ENCODE results near the gene GAREM1.
"Not testable (repeated sequence)": the region's sequence is repeated elsewhere in the genome, so short reads cannot be mapped to it uniquely, and the experiment has no call there.

Gene GAREM1

DNA sequence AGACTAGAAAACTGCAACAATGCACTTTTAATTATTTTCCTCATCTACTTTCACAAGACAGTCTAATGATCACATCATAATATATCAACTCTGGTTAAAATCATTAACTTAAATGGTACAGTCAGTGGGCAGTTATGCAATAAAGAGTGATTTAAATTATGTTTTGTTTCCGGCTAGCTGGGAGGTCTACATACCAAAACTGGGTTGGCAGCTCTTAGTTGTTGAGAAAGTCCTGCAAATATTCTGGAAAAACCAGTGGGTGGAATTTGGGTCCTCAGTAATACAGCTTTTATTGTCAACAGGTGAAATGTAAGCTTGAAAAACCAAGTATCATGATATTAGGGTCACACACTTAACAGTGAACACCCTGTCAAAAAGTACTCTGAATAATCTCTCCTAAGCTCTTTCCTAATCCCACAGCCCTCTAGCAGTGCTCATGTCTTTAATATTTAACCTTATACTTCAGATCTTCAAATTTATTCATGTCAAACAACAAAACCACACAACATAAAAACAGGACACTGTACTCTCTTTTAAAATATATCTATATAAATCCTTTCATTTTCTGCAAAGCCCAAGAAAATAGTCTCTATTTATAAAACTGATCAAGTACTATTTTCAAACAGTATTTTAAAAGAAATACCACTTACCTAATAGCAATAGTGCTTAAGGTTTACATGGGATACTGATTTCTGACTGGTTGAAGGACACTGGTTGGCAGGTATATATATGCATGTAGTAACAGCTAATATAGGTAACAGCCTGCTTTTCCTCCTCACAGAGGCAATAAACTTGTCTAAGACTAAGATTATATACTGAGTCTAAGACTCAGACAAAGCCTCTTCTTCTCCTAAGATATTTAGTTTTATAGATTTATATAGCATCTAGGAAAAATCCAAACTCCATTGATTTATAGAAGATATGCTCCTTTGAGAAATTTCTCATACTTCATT is 103.8 kb downstream of the GAREM1 start:
- DNase-seq = no peak

DNA sequence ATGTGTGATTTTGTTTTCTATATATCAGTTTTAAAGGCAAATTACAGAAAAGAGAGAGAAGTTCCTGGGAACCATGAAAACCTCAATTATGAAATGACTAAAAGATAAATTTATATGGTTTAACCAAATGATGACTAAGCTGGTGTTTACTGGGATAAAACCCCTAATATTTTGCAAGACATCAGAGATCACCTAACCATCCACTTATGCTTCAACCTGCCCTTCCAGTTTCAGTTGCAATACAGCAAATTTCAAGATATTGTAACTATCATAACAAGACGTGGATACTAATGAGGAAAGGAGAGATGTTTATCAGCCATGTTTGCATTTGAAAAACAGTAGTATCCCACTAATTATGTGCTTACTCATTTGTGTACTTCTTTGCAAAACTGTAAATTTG is 108.2 kb downstream of the GAREM1 start:
- DNase-seq = no peak

DNA sequence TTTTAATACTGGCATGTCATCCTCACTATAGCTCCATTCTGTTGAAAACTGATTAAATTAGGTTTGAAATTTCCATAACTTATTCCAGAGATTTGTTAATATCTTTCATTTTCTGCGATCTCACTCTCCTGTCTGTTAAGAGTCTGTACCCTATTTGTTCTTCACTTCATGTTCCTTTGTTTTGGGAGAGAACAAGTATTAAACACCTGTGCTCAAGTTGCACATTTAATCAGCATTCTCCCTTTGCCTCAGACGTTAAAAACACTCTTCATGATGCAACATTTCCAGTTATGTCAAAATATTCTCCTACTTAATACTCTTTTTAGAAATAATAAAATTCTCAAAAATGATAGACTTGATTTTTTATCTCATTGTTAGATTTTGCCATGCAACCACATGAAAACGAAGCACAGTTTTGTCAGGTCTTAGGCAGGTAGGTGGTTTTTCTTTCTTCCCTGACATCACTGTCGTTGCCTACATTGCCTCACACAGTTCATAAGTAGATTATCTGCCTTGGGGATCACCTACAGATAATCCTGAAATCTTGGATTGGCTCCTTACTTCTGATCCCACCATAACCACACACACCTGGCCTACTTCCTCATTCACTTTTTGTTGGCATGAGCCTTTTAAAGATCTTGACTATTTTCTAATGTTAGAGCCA is 109.9 kb downstream of the GAREM1 start:
- DNase-seq = no peak

DNA sequence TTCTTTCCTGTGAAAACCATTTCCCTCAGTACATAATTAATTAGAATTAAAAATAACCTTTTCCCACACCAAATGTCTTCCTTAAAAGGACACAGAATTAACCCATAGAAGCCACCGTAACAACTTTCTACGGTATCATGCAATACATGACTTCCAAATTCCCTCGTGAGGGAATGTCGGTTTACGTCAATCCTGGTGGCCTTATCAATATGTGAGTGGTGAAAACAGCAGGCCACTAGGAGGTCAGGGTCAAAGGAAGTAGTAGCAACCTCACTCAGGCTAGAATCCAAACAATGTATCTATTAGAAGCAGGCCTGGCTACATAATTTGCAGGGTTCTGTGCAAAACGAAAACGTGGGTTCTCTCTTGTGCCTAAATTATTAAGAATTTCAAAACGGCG is 112.2 kb downstream of the GAREM1 start:
- no peak for DNase-seq

DNA sequence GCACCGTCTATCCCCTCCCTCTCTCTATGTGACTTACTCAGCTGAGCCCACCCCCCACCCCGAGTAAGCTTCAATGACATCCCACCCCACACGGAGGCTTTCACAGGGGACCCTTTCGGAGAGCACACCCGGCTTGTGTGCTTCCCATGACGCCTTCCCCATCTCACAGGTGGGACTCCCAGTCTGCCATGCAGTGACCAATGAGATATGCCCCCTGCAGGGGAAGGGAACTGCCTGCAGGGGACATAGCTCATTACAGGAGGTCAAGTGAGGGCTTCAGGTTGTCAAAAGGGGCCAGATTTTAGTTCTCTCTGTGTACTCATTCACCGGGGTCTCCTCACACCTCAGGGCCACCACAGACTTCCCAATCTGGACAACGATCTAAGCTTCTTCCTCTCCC is 112.6 kb downstream of the GAREM1 start:
- DNase-seq = no peak

DNA sequence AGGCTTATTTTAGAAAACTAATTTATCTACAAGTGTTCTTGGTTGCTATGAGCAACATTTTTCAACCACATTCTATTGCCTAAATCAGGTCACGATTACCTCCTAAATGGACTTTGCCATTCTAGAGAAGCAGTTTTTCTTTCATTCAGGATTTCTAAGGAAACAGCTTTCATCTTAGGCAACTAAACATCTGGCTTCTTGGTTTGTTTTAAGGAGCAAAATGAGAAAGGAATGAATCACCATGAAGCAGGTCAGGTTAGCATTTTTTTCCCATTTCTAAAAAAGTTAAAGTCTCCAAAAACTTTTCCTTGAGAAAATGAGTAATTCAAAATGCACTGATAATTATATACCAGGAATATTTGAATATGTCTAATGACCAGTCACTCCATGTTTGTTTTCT is 114.8 kb downstream of the GAREM1 start:
- DNase-seq = no peak

DNA sequence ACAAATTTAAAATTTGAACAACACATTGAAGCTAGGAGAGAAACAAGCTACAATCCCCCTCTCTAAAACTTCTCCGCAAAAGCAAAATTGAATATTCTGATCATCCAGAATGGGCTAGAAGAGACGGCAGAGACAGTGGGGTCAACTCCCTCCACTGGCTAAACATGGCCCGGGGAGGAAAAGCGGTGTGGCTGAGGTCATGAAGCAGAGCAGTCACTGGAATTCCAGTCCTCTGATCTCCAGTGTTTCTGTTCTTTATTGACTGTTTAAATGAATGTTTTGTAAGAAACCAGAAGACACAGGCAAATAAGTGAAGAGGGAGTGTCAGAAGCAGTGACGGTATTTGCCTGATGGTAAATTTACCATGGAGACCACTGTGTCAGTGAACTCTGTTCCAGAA is 116.2 kb downstream of the GAREM1 start:
- no peak for DNase-seq

DNA sequence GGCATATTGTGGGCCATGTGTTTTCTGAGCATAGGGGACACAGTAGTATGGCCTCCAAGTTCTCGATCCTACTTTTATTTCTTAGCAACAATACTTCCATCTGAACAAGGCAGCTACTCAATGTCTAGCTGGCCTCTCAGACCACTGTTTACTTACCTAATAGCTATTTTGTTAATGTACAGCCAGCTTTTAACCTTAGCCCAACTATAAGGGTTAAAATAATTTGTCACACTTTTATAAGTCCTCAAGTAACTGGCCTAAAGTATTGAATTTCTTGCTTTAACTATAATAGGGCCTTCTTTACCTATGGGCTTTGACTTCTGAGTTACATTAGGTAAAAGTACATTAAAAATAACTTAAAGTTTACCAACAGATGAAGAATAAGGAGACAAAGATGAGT is 117.4 kb downstream of the GAREM1 start:
- DNase-seq = no peak

DNA sequence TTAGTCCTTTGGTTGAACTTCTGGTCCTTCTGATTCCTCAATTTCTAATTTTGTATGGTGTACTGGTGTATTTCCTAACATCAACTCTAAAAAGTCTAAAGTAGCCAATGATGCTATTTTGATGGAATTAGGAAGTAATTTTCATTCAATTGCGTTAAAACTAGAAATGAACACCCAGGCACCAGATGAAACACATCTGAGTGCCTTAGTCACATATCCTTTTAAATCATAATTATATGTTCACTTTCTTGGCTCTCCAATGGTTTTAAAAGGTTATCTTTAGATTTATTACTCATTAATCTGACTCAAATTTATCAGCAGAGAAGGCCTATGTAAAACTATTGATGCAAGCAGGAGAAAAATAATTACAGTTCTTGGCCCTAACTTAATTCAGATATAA is 119.7 kb downstream of the GAREM1 start:
- no peak for DNase-seq

DNA sequence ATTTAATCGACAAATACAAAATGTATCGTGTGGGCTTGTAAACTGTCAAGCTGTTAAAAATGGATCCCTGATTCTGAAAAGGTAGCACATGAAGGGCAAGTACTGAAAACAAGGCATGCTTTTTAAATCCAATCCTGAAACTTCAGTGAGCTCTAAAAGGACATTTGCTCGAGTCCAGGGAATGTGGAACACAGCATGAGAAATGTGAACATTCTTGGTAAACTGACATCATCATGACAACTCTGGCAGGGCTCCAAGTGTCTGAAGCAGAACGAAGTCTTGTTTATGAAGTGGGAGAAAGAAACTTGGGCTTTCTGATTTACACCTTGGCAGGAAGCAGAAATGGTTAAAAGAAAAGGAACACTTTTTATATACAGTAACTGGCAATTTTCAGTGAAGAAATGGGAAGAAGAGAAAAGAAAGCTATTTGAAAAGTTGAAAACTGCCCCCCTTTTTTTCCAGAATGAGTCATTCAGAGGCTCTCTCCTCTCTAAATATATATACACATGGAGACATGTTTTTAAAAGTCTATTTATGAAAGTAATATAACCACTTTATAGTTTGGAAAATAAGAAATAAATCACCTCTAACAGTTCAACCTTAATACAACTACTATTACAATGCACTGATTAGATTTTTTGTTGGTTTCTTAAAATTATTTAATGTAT is 120.8 kb downstream of the GAREM1 start:
- no peak for DNase-seq

DNA sequence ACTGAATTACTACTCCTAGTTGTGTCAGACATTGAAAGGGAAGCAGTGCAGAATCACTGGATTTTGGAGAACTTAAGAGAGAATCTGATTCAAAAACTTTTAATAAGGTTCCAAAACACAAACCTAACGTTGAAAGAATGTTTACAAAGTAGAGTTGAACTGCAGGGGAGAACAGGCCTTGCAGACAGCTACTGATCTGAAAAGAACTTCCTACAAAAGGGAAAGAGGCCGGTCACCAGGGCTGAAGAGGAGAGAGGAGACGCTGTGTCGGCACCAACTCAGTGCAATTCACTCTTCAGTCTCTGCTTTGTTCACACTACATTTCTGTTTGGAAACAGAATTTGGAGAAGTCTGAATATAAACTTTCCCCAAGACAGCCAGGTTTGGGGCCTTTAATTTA is 124.0 kb downstream of the GAREM1 start:
- DNase-seq = no peak

DNA sequence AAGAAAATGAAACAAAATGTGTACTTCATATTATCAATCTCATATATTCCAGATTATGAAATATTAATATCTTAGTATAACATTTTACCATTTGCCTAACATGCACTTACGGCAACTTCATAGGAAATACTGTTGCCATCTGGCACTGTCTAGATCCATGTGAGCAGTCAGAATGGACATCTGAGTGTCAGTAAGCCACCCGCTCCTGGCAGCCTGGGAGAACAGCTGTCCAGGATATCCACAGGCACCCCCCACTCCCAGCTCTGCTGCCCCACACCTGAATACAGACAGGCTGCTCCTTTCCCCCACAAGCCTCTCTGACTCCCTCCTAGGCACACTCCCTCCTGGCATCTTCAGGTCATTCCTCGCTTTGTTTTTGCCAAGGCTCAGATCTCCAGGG is 127.0 kb downstream of the GAREM1 start:
- DNase-seq = no peak

DNA sequence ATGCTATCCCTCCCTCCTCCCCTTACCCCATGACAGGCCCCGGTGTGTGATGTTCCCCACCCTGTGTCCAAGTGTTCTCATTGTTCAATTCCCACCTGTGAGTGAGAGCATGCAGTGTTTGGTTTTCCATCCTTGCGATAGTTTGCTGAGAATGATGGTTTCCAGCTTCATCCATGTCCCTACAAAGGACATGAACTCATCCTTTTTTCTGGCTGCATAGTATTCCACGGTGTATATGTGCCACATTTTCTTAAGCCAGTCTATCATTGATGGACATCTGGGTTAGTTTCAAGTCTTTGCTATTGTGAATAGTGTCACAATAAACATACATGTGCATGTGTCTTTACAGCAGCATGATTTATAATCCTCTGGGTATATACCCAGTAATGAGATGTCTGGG is 129.6 kb downstream of the GAREM1 start:
- not testable (repeated sequence) for DNase-seq

DNA sequence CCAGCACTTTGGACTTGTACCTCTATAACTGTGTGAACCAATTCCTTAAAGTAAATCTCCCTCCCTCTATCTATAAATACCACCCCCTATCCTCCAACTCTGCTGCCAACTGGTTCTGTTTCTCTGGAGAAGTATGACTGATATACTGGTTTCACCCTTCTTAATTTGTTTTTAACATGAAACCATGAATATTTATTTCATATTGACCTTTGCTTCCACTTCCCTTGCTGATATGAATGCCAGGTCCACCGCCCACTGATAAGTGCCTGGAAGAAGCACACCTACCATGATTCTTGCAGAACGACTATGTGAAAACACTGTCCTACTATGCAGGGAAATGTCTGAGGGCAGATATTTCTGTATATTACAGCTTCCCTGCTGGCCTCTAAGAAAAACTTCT is 131.6 kb downstream of the GAREM1 start:
- DNase-seq = no peak

DNA sequence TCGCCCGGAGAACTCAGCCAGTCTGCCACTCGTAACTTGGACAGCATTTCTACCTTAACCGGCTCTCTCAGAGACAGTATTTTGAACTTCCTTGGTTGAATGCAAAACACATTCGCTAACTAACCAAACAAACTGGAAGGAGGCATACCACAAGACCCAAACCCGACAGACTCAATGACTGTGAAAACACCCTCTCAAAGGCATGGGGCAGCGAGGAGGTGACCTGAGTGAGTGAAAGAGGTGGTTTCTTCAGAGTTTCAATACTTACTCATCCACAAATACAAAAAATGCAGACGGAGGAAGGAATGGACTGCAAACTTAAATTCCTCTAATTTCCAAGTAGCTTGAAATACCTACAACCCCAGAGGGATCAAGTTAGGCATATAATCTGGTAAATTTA is 132.9 kb downstream of the GAREM1 start:
- DNase-seq = no peak

DNA sequence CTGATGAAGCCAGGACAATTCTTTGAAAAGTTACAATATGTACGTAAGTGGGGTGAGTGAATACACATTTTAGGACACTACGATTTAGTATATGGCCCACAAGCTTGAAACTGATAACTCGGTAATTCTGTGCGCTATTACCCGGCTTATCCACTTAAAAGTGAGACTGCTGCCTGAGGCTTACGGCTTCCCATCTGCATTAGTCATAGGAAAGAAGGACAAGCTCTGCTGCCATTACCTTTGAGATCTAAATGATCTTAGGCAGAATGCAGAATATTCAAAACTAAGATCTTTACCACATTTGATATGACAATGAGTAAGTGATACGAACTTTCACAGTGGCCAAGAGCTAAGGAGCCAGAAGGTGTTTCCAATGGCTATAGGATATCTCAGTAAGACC is 133.3 kb downstream of the GAREM1 start:
- DNase-seq = no peak

DNA sequence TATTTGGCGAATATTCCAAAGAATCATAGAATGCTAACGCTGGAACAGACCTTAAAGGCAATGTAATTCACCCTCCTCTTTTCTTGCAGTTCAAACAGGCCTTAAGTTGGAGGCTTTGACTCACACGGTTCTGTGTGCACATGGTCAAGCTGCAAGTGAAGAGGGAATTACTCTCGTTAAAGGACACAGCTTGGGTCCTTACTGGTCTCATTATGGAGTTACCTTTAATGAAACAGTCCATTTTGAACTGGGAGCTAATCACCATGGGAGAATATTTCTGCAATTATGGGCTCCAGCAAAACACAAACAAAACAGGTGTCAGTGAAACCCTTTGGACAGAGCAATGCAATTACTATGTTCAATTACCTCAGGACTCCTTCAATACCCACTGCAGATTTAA is 135.5 kb downstream of the GAREM1 start:
- no peak for DNase-seq

DNA sequence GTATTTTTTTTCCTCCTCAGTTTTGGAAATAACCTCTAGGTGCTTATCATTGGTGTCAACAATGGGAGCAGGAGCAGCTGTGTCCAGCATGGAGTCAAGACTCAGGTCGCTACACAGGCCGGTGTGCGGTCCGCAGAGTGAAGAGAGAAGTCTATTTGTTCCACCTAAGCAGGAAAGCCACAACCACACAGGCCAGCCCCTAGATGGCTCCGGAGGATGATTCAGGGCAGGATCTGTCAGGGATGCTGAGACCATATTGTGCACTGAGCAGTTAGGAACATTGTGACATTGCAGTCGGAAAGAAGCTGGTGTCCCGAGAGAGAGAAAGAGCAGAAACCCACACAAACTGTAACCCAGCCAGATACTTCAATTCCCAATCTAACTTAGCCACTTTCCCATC is 136.9 kb downstream of the GAREM1 start:
- DNase-seq = no peak

DNA sequence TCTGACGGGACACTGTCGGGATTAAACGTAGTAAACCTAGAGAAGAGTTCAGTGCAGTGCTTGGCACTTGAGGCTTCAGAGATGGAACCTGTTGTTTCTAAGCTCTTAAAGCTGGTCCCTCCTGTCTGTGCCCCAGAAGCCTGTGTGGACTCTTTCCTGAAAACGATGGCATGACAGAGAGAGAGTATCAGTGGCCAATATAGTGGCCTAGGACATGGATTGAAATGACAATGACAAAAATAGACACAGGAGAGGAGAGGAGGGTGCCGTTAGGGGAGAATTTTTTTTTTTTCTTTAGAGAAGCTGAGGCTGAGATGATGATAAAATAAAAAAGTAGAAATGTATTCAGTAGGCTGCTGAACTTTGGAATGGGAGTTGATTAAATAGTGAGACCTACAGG is 138.0 kb downstream of the GAREM1 start:
- no peak for DNase-seq

DNA sequence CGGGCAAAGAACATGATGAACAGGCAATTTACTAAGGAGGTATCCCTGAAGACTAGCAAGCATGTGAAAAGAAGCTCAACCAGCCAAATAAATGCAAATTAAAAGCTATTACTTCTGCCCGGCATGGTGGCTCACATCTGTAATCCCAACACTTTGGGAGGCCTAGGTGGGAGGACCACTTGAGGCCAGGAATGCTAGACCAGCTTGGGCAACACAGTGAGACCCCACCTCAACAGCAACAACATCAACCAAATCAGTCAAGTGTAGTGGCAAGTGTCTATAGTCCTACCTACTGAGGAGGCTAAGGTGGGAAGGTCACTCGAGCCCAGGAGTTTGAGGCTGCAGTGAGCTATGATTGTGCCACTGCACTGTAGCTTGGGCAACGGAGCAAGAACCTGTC is 141.7 kb downstream of the GAREM1 start:
- DNase-seq = no peak

DNA sequence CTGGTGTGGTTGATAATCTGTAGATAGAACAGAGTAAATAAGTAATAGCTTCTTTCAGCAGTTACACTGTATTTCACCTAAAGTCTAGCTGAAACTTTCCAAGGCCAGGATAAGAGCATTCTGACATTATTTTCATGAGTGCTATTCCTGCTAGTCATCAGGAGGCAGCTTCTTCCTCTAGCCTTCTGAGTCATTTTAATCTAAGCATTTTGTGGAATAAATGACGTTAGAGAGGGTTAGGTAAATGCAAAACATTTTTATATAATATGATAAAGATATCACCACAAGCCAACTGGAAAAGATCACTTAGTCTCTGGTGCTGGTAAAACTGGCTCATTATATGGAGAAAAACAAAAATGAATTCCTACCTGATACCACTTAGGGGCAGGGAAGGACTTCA is 142.3 kb downstream of the GAREM1 start:
- DNase-seq = no peak

DNA sequence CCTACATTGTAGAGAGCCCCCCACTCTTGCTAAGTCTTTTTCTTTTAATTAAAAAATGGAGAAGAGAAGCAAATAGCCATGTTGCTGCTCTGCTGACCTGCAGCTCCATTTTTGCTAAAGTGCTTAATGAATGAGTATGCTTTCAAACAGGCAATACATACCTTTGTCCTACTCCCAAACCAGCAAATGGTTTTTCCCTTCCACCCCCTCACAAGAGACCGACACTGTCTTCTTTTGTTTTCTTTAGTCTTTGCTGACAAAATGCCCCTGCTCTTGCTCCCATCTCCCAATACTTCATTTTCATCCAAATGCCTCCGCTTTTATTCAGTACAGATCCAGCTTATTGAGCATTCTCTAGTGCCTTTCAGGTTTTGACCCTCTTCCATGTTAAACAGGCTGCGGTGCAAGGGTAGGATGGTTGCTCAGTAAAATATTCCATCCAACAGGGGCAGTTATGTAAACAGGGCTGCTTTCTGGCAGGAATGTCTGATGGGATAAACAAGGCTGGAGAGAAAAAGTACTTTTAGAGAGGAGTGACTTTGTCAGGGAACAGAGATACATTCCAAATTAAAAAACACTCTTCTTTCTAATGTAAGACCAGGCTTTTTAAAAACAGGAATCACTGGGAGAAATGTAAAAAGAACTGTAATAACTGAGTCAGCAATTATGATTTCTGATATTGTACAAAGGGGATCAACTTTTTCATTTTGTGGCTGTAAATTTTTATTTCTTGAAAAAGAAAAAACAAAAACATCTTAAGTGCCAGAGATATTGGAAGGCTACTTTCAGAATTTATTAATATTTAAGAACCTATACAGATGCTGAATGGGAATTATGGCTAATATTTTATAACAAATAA is 144.0 kb downstream of the GAREM1 start:
- no peak for DNase-seq

DNA sequence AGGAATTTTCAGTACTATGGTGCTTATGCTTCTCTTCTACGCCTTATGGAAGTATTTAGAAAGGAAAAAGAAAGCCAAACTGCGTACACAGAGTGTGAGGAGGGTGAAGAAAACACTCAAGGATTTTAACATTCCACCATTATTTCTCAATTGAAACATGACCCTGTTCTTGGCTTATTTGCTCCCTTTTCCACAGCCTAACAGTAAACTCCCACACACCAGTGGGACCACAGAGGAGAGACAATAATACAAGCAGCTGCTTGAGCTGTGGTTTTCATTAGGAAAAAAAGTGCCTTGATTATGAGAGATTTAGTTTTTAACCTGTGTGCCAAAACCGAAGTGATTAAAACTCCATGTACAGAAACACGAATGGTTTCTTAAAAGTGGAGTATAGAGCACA is 146.5 kb downstream of the GAREM1 start:
- no peak for DNase-seq
